Neuron (in vitro differentiated cells): ENCODE measurements around the gene ACTA2.

ENCODE experiments used
- H2AFZ ChIP-seq: one replicate; pipeline ENCODE4 v1.6.1; 2013; ENCODE audit warnings: low read depth, mild to moderate bottlenecking, inconsistent platforms, low read length, moderate library complexity
- H3K27me3 ChIP-seq: one replicate; pipeline ENCODE4 v1.6.1; 2013; ENCODE audit warnings: low read length; ENCODE audit not compliant: insufficient read depth
- H3K36me3 ChIP-seq: one replicate; pipeline ENCODE4 v1.6.1; 2013; ENCODE audit warnings: low read length; ENCODE audit not compliant: insufficient read depth
- H3K4me1 ChIP-seq: one replicate; pipeline ENCODE4 v1.6.1; 2013; ENCODE audit warnings: low read length; ENCODE audit not compliant: insufficient read depth
- H3K4me3 ChIP-seq: 2 replicates; pipeline ENCODE4 v1.5.1; 2013; ENCODE audit warnings: mild to moderate bottlenecking, low read length, moderate library complexity
- H3K9me3 ChIP-seq: one replicate; pipeline ENCODE4 v1.6.1; 2013; ENCODE audit warnings: low read length

ACTA2 gene

GRCh38 chr10:88918191-88918905, 34.2 kb downstream of the ACTA2 start:
- Histone ChIP-seq H3K4me3 (no peak overlapping the region), H3K27me3 (no peaks in the 10 kb centered on the region), H2AFZ (no peak overlapping the region), H3K9me3 (no peaks in the 10 kb centered on the region), H3K36me3 (no peaks in the 10 kb centered on the region), H3K4me1 (no peaks in the 10 kb centered on the region)

- Histone ChIP-seq H3K9me3 (no peaks in the 10 kb centered on the region), H3K4me3 (no peak overlapping the region), H2AFZ (no peak overlapping the region), H3K36me3 (no peaks in the 10 kb centered on the region), H3K4me1 (peaks cover 2% of the 10 kb centered on the region), H3K27me3 (no peaks in the 10 kb centered on the region)
Measured at GRCh38 chr10:88916986-88917385, 35.6 kb downstream of the ACTA2 start.

GRCh38 chr10:88916231-88916630, 36.3 kb downstream of the ACTA2 start:
- Histone ChIP-seq H2AFZ (no peak overlapping the region), H3K4me1 (peaks cover 2% of the 10 kb centered on the region), H3K27me3 (no peaks in the 10 kb centered on the region), H3K4me3 (no peak overlapping the region), H3K9me3 (no peaks in the 10 kb centered on the region), H3K36me3 (no peaks in the 10 kb centered on the region)

DNA sequence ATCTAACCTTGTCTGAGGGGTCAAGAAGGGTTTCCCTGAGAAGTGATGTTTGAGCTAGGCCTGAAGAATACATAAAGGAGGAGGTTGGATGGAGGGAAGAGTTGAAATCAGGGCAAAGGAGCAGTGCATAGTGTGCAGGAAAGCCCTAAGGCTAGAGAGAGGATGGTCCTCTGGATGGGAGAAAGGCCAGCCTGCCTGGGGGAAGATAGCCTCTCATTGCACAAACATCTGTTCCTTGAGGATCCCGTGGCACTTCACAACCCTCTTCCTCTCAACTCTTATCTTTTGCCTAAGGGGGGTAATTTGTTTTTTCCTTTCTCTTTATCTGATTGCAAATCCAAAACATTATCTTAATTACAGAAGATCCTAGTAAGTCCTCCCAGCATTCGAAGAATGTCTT, 36.8 kb downstream of the ACTA2 start:
- Histone ChIP-seq H3K36me3 (no peaks in the 10 kb centered on the region), H3K4me3 (no peak overlapping the region), H3K27me3 (no peaks in the 10 kb centered on the region), H2AFZ (no peak overlapping the region), H3K4me1 (peaks cover 2% of the 10 kb centered on the region), H3K9me3 (no peaks in the 10 kb centered on the region)

DNA sequence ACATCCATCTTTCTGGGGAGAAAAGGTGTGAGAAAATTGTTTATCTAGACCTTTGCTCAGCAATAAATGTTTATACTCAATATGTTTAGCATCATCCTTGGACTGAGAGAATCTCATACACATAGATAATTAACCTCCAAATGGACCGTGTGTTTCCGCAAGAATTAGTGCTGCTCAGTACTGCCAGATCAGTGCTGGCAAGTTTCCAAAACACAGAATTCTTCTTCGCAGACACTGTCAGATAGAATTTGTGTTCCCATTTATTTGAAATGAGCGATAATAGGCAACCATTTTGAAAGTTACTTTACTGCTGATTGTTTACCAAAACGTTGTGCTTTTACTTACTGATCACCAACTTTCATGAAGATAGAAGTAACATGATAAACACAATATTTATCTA, 38.8 kb downstream of the ACTA2 start:
- H3K4me1 ChIP-seq = peaks cover 2% of the 10 kb centered on the region
- H3K9me3 ChIP-seq = no peaks in the 10 kb centered on the region
- no peak overlapping the region for H3K4me3 ChIP-seq
- H3K36me3 ChIP-seq = no peaks in the 10 kb centered on the region
- no peak overlapping the region for H2AFZ ChIP-seq
- H3K27me3 ChIP-seq = no peaks in the 10 kb centered on the region

DNA sequence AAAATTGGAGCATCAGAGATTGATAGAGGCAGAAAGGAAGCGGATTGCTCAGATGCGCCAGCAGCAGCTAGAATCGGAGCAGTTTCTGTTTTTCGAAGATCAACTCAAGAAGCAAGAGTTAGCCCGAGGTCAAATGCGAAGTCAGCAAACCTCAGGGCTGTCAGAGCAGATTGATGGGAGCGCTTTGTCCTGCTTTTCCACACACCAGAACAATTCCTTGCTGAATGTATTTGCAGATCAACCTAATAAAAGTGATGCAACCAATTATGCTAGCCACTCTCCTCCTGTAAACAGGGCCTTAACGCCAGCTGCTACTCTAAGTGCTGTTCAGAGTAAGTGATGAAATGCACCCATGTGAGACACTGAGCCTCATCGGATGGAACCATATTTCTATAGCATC, 39.4 kb downstream of the ACTA2 start:
- no peak overlapping the region for H2AFZ ChIP-seq
- H3K27me3 ChIP-seq = no peaks in the 10 kb centered on the region
- peaks cover 2% of the 10 kb centered on the region for H3K4me1 ChIP-seq
- H3K4me3 ChIP-seq = no peak overlapping the region
- H3K36me3 ChIP-seq = no peaks in the 10 kb centered on the region
- H3K9me3 ChIP-seq = no peaks in the 10 kb centered on the region

GRCh38 chr10:88911851-88912250, 40.7 kb downstream of the ACTA2 start:
- no peaks in the 10 kb centered on the region for H3K9me3 ChIP-seq
- H3K36me3 ChIP-seq = no peaks in the 10 kb centered on the region
- H3K4me1 ChIP-seq = peaks cover 2% of the 10 kb centered on the region

DNA sequence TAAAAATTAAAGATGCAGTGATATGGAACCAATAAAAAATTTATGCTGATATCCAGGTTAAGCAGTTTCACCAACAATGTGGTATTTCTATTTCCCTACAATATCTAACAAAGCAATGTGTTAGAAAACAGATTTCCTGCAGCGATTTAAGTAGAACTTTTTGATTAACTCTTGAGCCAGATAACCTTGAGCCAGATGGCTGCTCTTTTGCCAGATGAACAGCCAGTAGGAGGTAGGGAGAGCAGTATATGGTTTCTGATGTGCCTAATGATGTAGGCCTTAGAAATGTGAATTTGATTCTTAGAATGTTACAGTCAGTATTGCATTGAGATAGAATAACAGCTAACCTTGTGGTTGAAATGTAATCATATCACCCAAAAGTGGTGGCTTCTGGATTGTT, 41.5 kb downstream of the ACTA2 start:
- Histone ChIP-seq H3K4me1 (peaks cover 2% of the 10 kb centered on the region), H3K27me3 (no peaks in the 10 kb centered on the region), H3K36me3 (no peaks in the 10 kb centered on the region), H3K4me3 (no peak overlapping the region), H2AFZ (no peak overlapping the region), H3K9me3 (no peaks in the 10 kb centered on the region)

More at GRCh38 chr10:88911851-88912250, 40.7 kb downstream of the ACTA2 start:
- no peaks in the 10 kb centered on the region for H3K27me3 ChIP-seq
- H2AFZ ChIP-seq = no peak overlapping the region
- H3K4me3 ChIP-seq = no peak overlapping the region

GRCh38 chr10:88908194-88908593, 44.4 kb downstream of the ACTA2 start:
- H2AFZ ChIP-seq = no peak overlapping the region
- no peaks in the 10 kb centered on the region for H3K27me3 ChIP-seq
- H3K9me3 ChIP-seq = no peaks in the 10 kb centered on the region
- H3K4me3 ChIP-seq = no peak overlapping the region
- no peaks in the 10 kb centered on the region for H3K36me3 ChIP-seq
- H3K4me1 ChIP-seq = peaks cover 2% of the 10 kb centered on the region

DNA sequence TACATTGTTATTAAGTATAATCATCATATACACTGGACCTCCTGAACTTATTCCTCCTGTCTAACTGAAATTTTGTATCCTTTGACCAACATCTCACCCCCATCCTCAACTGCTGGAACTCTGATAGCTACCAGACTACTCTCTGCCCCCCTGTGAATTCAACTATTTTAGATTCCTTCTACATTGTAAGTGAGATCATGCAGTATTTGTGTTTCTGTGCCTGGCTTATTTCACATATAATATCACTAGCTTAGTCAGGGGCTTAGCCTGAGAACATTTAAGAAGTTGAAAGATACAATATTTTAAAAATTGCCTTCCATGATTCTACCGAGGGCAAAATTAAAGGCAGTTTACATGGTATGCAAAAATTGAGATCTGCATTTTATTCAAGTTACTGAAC, 45.7 kb downstream of the ACTA2 start:
- no peaks in the 10 kb centered on the region for H3K4me1 ChIP-seq
- no peak overlapping the region for H2AFZ ChIP-seq
- no peaks in the 10 kb centered on the region for H3K36me3 ChIP-seq
- no peaks in the 10 kb centered on the region for H3K27me3 ChIP-seq
- no peak overlapping the region for H3K4me3 ChIP-seq
- no peaks in the 10 kb centered on the region for H3K9me3 ChIP-seq

DNA sequence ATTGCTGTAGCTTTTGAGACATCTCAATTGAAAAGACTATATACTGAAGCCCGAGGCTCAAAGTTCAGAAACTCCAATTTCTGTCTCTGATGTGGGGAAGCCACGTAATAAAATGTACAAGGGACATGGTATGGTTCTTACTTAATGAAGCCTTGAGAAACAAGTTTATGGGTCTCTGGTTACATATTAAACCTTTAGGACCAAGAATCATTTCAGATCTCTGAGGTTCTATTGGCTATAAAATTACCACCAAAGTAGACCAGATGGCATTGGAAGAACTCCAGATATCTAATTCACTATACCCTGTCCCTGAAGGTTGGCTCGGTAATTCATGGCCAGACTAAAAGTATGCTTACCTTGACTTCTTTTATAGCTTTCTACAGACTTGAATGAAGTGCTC, 48.9 kb downstream of the ACTA2 start:
- Histone ChIP-seq H3K9me3 (no peaks in the 10 kb centered on the region), H2AFZ (no peak overlapping the region), H3K27me3 (no peaks in the 10 kb centered on the region), H3K4me3 (no peak overlapping the region), H3K4me1 (no peaks in the 10 kb centered on the region), H3K36me3 (no peaks in the 10 kb centered on the region)

DNA sequence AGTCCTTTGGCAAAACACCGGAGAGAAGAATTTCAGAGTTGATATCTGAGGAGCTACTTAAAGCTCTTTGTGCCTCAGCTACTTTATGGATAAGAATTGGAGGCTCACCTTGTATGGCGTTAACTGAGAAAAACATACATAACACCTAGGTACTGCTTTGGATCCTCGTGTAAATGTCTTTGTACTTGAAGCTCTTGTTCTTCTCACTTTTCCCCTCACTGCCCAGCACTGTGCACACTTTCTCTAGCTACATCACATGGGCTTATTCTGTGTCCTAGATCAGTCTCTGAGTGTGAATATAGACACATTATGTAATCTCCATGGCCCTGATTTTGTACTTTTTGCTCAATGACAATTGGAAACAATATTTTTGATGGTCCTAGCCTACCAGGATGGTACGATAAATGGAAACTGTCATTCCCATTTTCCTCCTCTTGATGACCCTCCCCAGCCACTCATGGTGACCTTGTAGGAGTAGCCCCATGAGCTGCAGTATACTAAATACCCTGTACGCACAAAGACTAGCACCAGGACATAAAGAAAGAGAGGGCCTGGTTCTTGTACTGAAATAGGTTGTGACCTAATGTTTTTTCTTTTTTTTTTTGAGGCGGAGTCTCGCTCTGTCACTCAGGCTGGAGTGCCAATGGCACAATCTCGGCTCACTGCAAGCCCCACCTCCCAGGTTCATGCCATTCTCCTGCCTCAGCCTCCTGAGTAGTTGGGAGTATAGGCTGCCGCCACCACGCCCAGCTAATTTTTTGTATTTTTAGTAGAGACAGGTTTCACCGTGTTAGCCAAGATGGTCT, 50.4 kb downstream of the ACTA2 start:
- no peaks in the 10 kb centered on the region for H3K4me1 ChIP-seq
- no peak overlapping the region for H3K4me3 ChIP-seq
- H3K27me3 ChIP-seq = no peaks in the 10 kb centered on the region
- H3K9me3 ChIP-seq = no peaks in the 10 kb centered on the region
- H3K36me3 ChIP-seq = no peaks in the 10 kb centered on the region
- no peak overlapping the region for H2AFZ ChIP-seq

DNA sequence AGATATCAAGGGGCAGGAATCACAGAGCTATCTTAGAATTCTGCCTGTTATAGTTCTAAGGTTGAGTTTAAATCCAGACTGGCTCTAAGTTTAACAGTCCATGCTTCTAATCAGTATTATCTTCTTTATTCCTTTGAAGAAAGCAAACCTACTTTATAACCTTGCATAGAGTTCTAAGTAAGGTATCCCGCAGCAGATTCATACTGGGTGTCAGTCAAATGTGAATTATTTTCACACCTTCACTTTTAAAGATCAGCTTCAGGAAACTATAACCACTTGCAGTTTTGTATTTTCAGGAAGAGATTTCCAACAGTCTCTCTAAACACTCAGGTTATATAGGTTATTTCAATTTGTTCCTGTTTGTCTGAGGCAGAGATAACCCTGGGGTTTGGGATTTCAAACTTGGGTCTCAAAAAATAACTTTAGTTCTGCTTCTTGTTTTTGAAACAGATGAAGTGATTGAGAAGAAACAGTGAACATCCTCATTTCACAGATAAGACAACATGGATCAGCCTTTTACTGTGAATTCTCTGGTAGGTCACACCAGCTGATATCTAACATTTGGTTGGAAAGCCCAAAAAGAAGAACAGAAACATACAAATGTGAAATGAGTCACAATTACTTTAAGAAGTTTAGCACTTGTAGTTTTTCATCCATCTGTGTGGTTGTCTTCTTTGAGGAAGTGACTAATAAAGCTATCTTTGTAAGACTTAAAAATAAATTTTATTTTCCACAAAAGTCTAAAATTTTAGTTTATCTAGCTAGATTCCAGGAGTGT, 51.2 kb downstream of the ACTA2 start:
- no peaks in the 10 kb centered on the region for H3K36me3 ChIP-seq
- H3K9me3 ChIP-seq = no peaks in the 10 kb centered on the region
- H3K4me1 ChIP-seq = no peaks in the 10 kb centered on the region
- no peak overlapping the region for H2AFZ ChIP-seq
- H3K27me3 ChIP-seq = no peaks in the 10 kb centered on the region
- H3K4me3 ChIP-seq = no peak overlapping the region
